Activated CD4-positive, alpha-beta T cell treated with anti-CD3 and anti-CD28 coated beads for 48 hours (primary cell): ENCODE results near the gene PDXDC1.
"Not testable (repeated sequence)": the region's sequence is repeated elsewhere in the genome, so short reads cannot be mapped to it uniquely, and the experiment has no call there.

ENCODE experiments used
- DNase-seq: peaks from one replicate; pipeline ENCODE4 v3.0.0-alpha.2; 2020

PDXDC1 gene

DNA sequence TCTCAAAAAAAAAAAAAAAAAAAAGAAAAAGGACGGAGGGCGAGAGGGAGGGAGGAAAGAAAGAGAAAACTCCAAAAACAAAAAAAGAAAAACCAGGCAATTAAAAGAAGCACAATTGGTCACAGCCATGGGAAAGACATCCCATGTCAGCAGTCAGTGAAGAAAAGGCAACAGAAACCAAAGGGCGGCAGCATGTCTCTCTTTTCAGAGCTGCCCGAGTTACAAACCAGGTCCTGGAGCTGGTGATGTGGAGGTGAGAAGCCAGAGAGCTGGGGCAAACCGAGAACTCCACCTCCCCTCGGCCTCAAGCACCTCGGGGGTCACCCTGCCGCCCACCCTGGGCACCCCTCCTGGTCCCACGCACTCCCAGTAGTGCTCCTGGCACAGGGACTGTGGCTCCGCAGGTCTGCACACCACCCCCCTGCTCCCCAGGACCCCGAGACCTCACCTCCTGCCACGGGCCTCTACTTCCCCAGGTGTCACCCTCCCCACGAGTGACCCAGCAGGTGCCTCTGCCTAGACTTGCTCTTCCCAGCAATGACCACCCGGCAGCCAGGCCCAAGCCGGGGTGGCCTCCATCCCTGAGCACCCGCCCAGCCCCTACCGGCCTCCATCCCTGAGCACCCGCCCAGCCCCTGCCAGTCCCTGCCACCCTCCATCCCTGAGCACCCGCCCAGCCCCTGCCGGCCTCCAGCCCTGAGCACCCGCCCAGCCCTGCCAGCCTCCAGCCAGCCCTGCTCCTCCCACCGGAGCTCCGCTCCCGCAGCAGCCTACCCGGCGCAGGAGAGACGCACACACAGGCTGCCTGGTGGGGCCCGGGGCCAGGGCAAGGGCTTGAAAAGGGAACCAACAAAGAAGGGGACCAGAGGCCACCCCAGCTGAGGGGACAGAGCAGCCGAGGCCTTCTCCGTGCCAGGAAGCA is 165.9 kb downstream of the PDXDC1 start:
- DNase-seq, result not testable (repeated sequence)

DNA sequence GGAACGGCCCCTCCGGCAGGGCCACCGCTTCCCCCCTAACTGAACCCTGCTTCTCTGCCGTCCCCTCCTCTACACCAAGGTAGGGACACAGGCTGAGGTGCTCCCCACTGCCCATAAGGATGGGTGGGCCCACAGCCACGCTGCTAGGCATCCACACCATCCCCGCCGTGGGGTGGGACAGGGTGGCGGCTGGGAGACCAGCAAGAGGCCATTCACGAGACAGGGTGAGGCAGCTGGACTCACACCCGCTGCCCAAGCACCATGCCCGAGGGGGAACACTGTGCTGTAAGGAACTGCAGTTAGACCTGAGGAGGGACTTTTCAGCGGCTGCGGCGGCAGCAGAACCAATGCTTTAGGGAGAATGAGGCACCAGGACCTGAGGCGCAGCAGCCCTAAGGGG is 166.8 kb downstream of the PDXDC1 start:
- no peak for DNase-seq

DNA sequence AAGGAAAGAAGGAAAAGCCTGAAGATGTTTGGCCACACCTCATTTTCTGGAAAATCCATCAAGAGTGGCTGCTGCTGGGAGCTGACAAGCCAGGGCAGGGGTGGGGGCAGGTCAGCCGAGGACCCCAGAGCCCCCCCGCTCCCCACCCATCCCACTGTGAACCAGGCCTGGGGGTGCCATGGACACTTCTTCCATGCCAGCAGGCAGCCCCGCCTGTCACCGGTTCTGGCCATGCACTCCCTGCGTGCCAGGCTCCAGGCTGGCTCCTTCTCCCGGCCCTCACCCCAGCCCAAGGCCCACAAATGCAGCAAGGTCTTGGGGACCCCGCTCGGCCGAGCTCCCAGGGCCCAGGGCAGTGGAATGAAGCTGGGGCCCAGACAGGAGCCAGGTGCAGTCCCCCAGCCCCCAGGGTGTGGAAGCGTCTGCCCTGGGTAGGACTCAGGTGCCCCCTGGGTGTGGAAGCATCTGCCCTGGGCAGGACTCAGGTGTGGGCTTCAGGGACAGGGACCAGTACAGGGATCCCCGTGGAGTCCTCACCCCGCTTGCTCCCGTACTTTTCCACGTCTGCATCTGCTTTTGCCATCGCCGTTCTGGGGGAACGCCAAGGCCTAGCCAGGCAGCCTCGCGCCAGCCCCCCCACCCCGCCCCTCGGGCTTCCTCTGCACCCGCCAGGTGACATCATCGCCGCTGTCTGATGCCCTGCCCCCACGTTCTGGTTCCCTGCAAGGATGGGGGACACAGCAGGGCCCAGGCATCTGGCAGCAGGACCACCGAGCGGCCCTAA is 167.5 kb downstream of the PDXDC1 start:
- DNase-seq, result not testable (repeated sequence)

DNA sequence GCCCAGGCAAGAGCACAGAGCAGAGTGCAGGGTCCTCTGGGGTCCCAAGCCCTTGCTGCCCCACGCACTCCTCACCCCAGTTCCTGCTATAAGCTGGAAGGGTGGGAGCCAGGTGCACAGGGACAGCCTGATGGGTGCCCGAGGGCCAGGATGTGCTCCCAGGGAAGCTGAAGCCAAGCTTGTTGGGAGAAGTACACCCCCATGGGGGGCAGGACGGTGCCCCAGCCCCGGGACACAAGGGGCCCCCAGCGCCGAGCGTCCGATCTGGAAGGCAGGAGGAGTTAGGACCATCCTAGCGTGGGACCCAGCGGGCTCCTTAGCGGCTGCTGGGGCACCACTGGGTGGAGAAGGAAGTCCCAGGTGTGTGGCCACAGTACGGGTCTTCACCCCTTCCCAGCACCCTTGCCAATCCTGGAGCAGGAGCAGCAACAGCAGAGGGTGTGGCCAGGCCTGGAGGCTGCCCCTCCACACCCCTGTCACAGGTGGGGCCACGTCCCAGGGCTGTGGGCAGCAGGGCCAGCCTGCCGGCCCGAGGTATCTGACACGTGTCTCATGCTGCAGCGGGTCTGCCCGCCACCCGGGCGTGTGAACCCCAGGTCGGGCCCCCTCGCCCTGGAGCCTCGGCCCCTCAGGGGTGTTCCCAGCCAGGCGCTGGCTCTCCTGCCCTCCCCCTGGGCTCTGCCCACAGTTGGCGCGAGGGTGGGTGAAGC is 168.2 kb downstream of the PDXDC1 start:
- not testable (repeated sequence) for DNase-seq

DNA sequence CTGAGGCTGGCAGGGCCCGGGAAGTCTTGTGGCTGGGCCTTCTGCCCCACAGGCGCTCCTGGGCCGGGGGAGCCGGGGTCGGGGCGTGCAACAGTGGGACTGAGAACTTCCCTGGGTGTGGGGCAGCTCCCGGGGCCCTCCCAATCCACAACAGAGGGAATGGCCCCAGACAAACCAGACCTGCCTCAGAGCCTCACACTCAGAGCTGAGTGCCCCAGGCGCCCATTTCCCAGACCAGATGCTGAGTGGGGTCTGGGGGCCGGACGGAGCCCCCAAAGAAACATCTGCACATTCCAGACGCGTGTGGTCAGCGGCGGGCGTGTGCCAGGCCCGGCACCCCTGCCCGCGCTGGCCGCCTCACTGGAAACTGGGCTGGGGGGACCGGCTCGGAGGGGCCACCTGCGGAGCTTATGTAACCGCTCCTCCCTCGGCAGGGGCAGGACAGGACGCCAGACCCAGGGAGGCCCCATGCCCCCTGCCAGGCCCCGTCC is 168.8 kb downstream of the PDXDC1 start:
- DNase-seq, result not testable (repeated sequence)

DNA sequence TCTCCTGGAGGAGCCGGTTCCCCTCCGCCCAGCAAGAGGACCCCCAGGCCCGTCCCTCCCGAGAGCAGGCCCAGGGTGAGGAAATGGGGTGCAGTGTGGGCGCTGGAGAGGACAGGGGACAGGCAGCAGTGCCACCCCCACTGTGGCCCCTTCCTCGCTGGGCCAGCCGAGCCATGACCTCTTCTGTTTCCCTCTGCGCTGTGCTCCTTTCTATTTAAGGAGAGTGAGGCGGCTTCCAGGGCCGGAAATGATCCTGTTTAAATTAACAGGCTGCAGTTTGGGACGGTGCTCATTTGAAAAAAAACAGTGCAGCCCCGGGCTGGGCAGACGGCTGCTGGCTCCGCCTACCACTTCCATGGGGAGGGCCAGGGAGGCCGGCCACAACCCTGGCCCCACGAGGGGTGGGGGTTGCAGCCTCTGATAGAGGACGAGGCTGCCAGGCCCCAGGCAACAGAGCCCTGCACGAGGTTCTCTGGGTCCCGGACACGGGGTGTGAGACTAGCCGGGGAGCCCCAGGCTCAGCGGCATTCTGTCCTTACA is 169.3 kb downstream of the PDXDC1 start:
- not testable (repeated sequence) for DNase-seq

DNA sequence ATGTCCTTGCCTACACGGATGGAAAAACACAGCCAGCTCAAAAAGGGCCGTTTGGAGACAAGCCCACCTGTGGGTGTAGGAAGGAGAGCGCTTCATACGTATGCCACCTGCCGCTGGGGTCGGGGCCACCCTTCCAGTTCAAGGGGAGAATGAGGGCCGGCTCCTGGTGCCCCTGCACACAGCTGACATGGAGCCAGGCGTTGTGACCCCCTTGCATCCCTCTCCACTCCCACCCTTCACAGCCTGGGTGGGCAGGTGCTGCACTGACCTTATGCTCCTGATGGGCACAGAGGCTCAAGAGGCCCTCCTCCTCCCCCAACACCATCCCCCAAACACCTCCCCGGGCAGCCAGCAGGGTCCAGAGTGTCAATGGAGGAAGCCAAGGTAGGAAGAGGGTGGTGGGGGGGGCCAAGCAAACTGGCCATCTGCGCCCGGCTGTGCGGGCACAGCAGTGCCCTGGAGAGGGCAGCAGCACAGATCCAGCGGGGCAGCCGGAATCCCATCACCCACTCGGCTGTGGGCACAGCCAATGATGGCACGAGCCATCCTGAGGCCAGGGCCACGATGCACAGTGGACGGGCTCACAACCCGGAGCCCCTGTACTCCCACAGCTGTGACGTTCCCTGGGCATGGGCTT is 170.1 kb downstream of the PDXDC1 start:
- not testable (repeated sequence) for DNase-seq

DNA sequence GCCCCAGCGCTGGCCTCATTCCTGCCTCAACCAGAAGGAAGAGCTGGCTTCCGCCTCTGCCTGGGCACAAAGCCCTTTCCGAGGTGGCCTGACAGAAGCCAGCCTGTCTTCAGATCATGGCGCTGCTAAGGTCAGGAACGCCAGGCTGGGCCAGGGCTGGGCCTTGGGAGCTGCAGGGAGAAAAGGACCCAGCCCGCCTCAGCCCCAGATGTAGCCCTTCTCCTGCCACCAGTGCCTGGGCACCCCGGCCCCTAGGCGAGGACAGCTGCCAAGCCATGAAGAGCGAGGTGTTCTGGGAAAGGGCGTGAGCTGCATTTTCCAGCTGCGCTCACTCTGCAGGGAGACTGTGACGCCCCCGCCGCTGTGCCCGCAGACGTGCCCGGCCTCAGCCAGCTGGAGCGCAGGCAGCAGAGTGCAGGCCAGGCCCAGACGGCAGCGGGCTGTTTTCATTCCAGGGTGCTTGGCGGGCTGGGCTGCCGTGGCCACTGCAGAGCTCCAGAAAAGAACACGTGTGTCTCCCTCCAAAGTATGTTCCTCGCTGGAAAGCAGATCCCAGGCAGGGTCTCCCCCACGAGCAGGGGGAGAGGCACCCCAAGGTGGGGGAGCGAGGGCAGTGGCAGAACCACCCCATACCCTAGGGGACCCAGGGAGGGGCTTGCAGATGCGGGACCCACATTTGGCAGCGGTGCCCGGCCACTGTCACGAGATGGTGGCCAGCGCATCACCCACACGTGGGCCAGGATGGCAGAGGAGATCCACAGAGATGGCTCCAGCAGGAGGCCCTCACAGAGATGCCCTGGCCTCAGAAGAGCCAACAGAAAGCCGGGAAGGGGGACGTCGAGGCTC is 170.8 kb downstream of the PDXDC1 start:
- DNase-seq, result not testable (repeated sequence)

DNA sequence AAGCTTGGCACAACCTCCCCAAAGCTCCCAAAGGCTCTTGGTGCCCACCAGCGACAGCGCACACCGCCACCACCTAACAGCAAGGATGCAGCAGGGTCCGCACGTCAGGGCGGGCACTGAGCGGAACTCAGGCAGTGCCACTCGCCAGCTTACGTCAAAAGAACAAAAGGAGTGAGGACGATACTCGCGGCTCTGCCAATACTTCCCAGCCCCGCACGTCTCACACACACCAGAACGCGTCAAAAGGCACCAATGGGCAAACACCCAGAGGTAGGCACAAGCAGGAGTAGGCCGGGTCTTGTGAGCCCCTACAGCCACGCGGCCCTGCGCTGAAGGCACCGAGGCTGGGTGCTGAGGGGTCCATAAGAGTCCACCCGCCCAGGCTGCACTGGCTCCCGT is 171.4 kb downstream of the PDXDC1 start:
- DNase-seq, result not testable (repeated sequence)

DNA sequence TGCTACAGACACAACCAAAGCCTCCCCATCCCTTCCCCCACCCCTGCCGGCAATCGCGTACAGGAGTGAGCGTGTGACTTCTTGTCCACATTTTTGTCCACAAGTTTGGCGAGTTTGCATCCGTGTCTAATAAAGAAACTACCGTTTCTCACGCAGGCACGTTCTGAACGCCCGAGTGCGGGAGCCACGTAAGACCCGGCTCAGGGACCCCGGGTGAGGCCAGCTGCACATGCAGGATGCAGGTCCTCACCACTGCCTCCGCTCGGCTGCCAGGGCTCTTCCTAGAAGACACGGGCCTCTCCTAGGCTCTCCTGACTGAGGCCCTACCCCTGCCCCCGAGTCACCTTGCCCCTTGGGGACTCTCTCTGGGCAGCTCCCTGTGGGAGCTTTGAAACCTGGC is 174.0 kb downstream of the PDXDC1 start:
- not testable (repeated sequence) for DNase-seq

DNA sequence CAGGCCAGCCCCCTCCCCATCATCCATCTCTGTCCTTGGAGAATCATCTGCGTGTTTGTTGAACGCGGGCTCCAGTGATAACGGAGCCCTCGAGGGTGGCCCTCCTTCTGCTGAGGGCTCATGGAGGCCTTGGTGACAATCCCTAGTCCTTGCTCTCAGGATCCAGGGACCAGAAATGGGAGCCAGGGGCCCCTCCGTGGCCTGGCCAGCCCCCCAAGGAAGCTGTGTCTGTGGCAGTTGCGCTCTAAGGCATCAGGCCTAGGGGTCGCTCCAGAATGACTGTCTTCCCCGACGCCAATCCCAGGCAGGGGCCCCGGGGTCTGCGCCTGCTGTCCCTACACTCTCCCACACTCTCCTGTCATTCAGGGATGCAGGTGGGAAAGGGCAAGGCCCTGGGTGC is 174.4 kb downstream of the PDXDC1 start:
- not testable (repeated sequence) for DNase-seq

DNA sequence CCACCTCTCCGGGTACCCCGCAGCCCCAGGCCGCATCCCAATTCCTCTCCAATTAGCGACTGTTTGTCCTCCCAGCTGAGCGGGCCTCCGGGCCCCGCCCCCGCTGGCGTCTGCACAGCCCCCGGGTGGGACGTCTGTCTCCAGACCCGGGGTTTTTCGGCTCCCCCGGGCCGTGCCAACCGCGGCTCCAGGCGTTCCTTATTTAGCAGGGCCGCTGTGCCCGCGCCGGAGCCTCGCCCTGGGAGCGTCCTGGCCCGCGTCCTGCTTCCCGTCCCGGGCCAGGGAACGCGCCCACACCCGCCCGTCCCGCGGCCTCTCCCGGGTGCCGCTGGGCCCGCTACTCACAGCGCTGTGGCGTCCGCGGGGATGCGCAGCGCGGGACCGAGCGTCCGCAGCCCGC is 179.2 kb downstream of the PDXDC1 start:
- DNase-seq, result peak; percentile 41

DNA sequence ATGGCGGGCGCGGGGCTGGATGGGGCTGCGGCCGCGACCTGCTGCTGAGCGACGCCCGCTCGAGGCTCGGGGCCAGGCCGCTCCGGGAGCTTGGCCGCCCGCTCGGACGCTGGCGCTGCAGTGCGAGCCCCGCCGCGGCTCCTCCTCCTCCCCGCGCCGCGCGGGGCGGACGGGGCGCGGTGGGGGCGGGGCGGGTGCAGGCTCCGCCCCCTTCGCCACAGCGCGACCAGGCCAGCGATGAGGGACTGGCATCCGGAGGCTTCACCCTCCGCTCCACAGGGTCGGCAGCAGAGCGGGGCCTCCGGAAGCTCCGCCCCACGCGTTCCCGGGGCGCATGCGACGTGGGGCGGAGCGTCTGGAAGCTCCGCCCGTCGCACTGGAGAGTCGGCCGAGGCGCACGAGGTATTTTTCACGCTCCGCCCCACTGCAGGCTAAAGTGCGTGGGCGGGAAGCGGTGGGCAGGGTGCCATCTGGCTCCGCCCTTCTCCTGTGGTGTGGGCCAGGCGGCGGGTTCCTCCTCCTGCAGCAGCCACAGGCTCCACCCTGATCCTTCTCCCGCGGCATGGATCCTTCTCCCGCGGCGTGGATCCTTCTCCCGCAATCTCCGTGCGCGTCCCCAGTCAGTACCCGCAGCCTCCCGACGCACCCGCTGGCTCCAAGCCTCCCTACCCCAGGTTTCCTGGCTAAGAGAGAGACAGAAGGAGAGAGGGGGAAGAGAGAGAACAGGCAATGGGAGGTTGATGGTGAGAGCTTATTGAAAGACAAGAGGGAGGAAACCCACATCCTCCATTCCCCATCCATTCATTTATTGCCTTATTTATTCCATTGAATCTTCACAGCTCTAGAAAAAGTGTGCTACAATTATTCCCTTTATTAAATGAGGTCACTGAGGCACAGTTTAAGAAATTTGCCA is 180.1 kb downstream of the PDXDC1 start:
- DNase-seq, result peak; percentile 92

DNA sequence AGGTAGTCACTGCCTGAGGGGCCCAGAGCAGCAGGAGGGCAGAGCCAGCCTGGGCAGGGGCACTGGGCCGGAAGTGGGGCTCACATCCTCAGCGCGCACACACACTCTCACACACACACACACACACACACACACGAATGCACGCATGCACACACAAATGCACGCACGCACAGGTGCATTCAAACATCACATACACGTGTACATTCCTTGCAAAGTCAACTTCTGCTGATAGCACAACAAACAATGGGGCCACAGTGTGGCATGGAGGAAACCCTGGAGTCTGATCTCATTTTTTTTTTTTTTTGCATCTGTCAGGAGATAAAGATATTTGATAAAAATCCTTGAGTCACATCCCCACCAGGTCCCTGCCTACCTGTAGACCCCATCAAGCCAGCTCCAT is 182.8 kb downstream of the PDXDC1 start:
- not testable (repeated sequence) for DNase-seq

DNA sequence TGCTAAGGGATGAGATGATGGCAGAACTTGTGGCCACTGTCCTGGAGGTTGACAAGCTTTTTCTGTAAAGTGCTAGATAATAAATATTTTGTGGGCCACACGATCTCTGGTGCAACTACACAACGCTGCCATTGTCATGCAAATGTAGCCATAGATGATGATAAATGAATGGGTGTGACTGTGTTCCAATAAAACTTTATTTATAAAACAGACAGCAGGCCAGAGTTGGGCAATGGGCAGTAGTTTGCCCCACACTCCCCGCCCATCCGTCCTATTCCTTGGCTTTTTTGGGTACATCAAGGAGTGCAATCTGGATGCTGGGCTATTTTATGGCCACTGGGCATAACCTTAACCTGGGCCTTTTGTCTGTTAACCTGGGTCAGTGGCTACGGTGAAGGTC is 184.8 kb downstream of the PDXDC1 start:
- not testable (repeated sequence) for DNase-seq

DNA sequence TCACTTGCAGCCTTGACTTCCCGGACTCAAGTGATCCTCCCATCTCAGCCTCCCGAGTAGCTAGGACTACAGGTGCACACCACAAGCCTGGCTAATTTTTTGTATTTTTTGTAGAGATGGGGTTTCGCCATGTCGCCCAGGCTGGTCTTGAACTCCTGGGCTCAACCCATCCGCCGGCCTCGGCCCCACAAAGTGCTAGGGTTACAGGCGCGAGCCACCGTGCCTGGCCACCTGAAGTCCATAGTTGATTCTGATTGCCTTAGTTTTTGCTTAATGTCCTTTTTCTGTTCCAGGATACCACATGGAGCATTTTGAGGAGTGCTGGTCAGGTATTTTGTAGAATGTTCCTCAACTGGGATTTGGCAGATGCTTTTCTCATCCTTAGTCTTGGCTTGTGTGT is 185.7 kb downstream of the PDXDC1 start:
- not testable (repeated sequence) for DNase-seq

DNA sequence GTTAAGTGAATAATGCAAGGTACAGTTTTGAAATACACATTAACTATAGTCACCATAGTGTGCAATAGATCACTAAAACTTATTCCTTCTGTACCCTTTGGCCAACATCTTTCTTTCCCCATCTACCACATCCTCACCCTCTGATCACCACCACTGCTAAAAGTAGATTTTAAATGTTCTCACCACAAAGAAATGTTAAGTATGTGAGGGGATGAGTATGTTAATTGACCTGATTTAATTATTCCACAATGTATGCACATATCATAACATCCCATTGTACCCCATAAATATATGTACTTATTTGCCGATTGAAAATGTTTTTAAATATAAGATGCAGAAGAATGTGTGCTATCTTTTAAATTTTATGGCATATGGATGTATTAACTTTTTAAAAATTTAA is 188.2 kb downstream of the PDXDC1 start:
- not testable (repeated sequence) for DNase-seq

DNA sequence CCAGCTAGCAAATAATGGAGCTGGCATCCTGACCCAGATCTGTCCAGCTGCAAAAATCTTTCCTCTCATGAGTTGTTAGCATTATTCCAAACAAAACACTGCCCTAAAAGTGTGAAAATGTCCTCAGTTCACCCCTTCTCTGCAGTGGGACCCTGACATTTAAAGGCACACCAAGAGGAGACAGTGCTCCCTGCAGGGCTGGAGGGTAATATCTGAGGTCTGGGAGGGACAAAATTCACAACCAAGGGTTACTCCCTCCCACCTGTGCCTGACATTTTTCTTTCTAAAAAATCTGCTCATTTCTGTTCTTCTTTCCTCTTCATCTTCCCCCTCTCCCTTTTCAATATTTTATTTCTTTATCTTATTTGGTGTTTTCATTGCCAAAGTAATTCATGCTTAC is 191.4 kb downstream of the PDXDC1 start:
- not testable (repeated sequence) for DNase-seq

DNA sequence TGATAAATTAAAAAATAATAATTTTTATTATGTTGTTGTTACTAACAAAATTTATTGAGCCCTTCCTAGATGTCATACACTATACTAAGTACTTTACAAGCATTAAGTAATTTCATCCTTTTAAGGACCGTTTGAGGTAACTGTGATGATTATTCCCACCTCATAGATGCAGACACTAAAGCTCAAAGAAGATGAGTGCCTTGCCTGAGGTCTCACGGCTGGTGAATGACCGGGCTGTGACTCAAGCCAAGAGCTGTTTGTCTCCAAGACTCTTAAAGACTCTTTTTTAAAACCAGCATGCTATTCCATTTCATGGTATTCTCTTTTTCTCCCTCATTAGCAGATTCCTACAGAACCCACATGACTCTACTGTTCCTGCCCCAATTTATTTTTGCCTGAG is 193.5 kb downstream of the PDXDC1 start:
- not testable (repeated sequence) for DNase-seq
